HL-60 (cell line): Measurements from ENCODE around the gene DYNC1H1.

Source experiments
- GABPA ChIP-seq: IDR thresholded peaks from 2 replicates; pipeline ENCODE4 v1.6.1; 2012; ENCODE audit warnings: low read depth
- TF ChIP-seq, protein P1 (sequence below): IDR thresholded peaks from one replicate; pipeline ENCODE4 v1.5.1; 2011; ENCODE audit warnings: low read length, control low read depth, inconsistent platforms; ENCODE audit not compliant: insufficient read depth
- TF ChIP-seq, protein P2 (sequence below): IDR thresholded peaks from 2 replicates; pipeline ENCODE4 v1.6.1; 2012; ENCODE audit warnings: low read depth; ENCODE audit not compliant: insufficient replicate concordance

DNA sequence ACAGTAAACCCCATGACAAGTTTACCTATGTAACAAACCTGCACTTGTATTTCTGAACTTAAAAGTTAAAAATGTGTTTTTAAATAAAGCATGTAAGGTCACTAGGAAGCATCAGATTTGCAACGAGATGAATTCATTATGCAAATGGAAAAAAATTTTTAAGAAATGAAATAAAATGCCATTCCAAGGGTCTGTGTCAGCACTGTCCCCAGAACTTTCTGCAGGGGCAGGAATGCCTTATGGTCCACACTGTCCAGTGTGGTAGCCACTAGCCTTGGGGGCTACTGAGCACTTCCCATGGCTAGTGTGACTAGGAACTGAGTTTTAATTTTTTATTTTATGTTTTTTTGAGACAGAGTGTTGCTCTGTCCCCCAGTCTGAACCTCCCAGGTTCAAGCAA, 73.3 kb downstream of the DYNC1H1 start:
- TF ChIP-seq, protein P1, sequence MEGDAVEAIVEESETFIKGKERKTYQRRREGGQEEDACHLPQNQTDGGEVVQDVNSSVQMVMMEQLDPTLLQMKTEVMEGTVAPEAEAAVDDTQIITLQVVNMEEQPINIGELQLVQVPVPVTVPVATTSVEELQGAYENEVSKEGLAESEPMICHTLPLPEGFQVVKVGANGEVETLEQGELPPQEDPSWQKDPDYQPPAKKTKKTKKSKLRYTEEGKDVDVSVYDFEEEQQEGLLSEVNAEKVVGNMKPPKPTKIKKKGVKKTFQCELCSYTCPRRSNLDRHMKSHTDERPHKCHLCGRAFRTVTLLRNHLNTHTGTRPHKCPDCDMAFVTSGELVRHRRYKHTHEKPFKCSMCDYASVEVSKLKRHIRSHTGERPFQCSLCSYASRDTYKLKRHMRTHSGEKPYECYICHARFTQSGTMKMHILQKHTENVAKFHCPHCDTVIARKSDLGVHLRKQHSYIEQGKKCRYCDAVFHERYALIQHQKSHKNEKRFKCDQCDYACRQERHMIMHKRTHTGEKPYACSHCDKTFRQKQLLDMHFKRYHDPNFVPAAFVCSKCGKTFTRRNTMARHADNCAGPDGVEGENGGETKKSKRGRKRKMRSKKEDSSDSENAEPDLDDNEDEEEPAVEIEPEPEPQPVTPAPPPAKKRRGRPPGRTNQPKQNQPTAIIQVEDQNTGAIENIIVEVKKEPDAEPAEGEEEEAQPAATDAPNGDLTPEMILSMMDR, result no peak
- TF ChIP-seq, protein P2, sequence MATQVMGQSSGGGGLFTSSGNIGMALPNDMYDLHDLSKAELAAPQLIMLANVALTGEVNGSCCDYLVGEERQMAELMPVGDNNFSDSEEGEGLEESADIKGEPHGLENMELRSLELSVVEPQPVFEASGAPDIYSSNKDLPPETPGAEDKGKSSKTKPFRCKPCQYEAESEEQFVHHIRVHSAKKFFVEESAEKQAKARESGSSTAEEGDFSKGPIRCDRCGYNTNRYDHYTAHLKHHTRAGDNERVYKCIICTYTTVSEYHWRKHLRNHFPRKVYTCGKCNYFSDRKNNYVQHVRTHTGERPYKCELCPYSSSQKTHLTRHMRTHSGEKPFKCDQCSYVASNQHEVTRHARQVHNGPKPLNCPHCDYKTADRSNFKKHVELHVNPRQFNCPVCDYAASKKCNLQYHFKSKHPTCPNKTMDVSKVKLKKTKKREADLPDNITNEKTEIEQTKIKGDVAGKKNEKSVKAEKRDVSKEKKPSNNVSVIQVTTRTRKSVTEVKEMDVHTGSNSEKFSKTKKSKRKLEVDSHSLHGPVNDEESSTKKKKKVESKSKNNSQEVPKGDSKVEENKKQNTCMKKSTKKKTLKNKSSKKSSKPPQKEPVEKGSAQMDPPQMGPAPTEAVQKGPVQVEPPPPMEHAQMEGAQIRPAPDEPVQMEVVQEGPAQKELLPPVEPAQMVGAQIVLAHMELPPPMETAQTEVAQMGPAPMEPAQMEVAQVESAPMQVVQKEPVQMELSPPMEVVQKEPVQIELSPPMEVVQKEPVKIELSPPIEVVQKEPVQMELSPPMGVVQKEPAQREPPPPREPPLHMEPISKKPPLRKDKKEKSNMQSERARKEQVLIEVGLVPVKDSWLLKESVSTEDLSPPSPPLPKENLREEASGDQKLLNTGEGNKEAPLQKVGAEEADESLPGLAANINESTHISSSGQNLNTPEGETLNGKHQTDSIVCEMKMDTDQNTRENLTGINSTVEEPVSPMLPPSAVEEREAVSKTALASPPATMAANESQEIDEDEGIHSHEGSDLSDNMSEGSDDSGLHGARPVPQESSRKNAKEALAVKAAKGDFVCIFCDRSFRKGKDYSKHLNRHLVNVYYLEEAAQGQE, result no peak
- TF ChIP-seq GABPA, result no peak
